DMS79 treated with DMSO at 0.1 percent for 48 hours (cell line): ENCODE measurements around the gene RNPS1.
"Not testable (repeated sequence)": the region's sequence is repeated elsewhere in the genome, so short reads cannot be mapped to it uniquely, and the experiment has no call there.

Experiments
- DNase-seq: peaks from one replicate; lab custom pipeline; 2025; lab: John Stamatoyannopoulos, UW

The RNPS1 gene

GRCh38 chr16:2257726-2258125, 10.2 kb downstream of the RNPS1 start:
- DNase-seq = no peak

GRCh38 chr16:2256531-2257140, 11.3 kb downstream of the RNPS1 start:
- DNase-seq = no peak

- DNase-seq = no peak
These were observed 14.6 kb downstream of the RNPS1 start for GRCh38 chr16:2253293-2253692.

- no peak for DNase-seq
These were observed 15.1 kb downstream of the RNPS1 start for GRCh38 chr16:2252806-2253148.

- peak; percentile 86 for DNase-seq
These were observed 16.4 kb downstream of the RNPS1 start, which contains the start of gene ECI1 for GRCh38 chr16:2251296-2252111. ECI1 (minus strand) TSS chr16:2251587; CDS start chr16:2251566, 21 bp downstream.

- DNase-seq = peak; percentile 45
These were observed 17.2 kb downstream of the RNPS1 start for GRCh38 chr16:2250652-2251295.

GRCh38 chr16:2246301-2246885, 21.5 kb downstream of the RNPS1 start:
- no peak for DNase-seq

GRCh38 chr16:2244926-2245795, 22.8 kb downstream of the RNPS1 start:
- DNase-seq = no peak

- DNase-seq = no peak
These were observed 23.6 kb downstream of the RNPS1 start for GRCh38 chr16:2244301-2244700.

GRCh38 chr16:2243781-2244180, 24.1 kb downstream of the RNPS1 start:
- no peak for DNase-seq

GRCh38 chr16:2243031-2243528, 24.8 kb downstream of the RNPS1 start:
- no peak for DNase-seq

- DNase-seq = no peak
These were observed 25.3 kb downstream of the RNPS1 start for GRCh38 chr16:2242598-2242997.

- DNase-seq = not testable (repeated sequence)
These were observed 27.6 kb downstream of the RNPS1 start for GRCh38 chr16:2240331-2240730.

- DNase-seq = no peak
These were observed 28.9 kb downstream of the RNPS1 start for GRCh38 chr16:2238838-2239675.

GRCh38 chr16:2238150-2238837, 29.6 kb downstream of the RNPS1 start:
- no peak for DNase-seq

GRCh38 chr16:2237493-2238149, 30.3 kb downstream of the RNPS1 start:
- no peak for DNase-seq

GRCh38 chr16:2237102-2237482, 30.8 kb downstream of the RNPS1 start:
- no peak for DNase-seq

- no peak for DNase-seq
These were observed 31.4 kb downstream of the RNPS1 start, which contains the start of gene DNASE1L2 for GRCh38 chr16:2236337-2237101. DNASE1L2 (plus strand) TSS chr16:2236444; CDS start chr16:2236817, 373 bp downstream.
